Transverse colon (tissue), 4 donors: ENCODE measurements around the gene KLC3.

Experiments
- CTCF ChIP-seq, 5 experiments: fragments of 200-600 bp in 3 of 5; fragments of 450-650 bp in 2 of 5; sonication (generic) in 3 of 5; IDR thresholded peaks; 1 replicate in 2 of 5; 2 replicates in 3 of 5; pipeline ENCODE4 v1.5.1; 2016 to 2017; ENCODE audit warnings: antibody characterized with exemption in 5 of 5, inconsistent platforms in 3 of 5, mild to moderate bottlenecking in 2 of 5, moderate library complexity in 1 of 5
- EP300 ChIP-seq: sonication (generic); formaldehyde crosslinking; IDR thresholded peaks from one replicate; pipeline ENCODE4 v1.6.1; 2017; ENCODE audit warnings: antibody characterized with exemption, low read depth
- POLR2A ChIP-seq: fragments of 450-650 bp; IDR thresholded peaks from one replicate; pipeline ENCODE4 v1.6.1; 2016; ENCODE audit warnings: antibody characterized with exemption, mild to moderate bottlenecking, moderate library complexity
- POLR2AphosphoS5 ChIP-seq, 3 donors: sonication (generic); formaldehyde crosslinking; IDR thresholded peaks; one replicate each; pipeline ENCODE4 v1.6.1; 2016; ENCODE audit warnings: antibody characterized with exemption in 3 of 3

- TF ChIP-seq CTCF (IDR thresholded peaks at IDR 0.05): no peak
- no peak for TF ChIP-seq POLR2A
- no peak for TF ChIP-seq POLR2AphosphoS5 (IDR thresholded peaks at IDR 0.05)
- no peak for TF ChIP-seq EP300
These were observed 46.9 kb upstream of the KLC3 start for GRCh38 chr19:45293682-45294081.
